ENCODE data around the gene EFCAB6. TPM values are rescaled to one million over a fixed set of nuclear protein-coding genes. Genes with fewer than 3 reads are reported as not detected.

The EFCAB6 gene
- total RNA-seq, 4 donors from 2014 or later: 1.2 to 4.0 (median 3.0) TPM

DNA sequence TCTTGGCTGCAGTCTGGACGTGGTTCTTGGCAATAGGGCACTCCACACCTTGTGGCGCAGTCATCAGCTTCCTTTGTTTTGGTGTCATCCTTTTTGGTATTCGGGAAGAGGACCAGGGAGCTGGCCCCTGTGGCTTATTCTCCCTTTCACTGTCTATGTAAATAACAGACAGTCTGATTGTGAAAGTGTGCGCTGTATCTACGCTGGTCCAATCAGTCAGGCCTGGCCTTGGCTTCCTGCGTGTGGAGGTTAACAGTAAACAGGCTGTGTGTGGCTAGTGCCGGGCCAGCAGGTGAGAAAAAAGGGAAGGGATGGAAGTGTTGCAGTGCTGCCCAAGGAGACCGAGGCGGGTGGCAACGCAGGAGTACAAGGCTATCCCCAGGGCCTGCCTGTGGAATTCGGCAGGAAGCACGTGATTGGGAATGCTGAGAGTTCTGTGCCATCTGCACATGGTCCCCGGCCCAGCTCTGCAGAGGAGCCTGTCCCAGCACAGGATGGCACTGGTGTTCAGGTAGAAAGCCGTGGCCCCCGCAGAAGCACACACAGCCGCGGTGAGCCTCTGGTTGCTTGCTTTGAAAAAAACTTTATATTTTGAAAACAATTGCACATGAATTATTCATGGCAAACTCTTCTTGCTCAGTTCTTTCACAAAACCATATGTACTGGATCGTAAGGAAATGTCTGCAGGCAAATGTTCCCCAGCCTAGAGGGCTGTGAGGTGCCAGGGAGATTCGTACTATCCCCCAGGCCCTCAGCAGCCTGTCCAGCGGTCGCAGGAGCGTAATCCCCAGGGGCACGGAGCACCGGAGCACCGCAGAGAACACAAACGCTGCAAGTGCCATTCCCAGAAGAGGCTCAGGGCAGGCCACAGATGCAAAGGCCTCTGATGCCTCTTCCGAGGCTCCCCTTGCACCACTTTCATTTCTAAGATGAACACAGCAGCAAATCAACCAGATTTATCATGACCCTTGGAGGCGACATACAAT lies 174.5 kb downstream of the EFCAB6 start:
- H3K27ac ChIP-seq (replicated peaks in 1 of 4): no peak overlapping the region
- peaks cover 0 to 16% (median 10%) of the 10 kb centered on the region in 4 donors for H3K9me3 ChIP-seq
- TF ChIP-seq POLR2AphosphoS5 (IDR thresholded peaks at IDR 0.05) (no peak), POLR2A (IDR thresholded peaks at IDR 0.05; ENCODE audit: low read depth) (no peak), EP300 (IDR thresholded peaks at IDR 0.05) (no peak)
- TF ChIP-seq, protein P1, sequence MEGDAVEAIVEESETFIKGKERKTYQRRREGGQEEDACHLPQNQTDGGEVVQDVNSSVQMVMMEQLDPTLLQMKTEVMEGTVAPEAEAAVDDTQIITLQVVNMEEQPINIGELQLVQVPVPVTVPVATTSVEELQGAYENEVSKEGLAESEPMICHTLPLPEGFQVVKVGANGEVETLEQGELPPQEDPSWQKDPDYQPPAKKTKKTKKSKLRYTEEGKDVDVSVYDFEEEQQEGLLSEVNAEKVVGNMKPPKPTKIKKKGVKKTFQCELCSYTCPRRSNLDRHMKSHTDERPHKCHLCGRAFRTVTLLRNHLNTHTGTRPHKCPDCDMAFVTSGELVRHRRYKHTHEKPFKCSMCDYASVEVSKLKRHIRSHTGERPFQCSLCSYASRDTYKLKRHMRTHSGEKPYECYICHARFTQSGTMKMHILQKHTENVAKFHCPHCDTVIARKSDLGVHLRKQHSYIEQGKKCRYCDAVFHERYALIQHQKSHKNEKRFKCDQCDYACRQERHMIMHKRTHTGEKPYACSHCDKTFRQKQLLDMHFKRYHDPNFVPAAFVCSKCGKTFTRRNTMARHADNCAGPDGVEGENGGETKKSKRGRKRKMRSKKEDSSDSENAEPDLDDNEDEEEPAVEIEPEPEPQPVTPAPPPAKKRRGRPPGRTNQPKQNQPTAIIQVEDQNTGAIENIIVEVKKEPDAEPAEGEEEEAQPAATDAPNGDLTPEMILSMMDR (IDR thresholded peaks at IDR 0.05): no peak
- no peaks in the 10 kb centered on the region for H3K36me3 ChIP-seq
- intact Hi-C loops (cut with DNase I): no loop called here
- WGBS: 82% methylated on average over 26 of the region's 28 CpGs
- H3K4me3 ChIP-seq: no peak overlapping the region
- H3K4me1 ChIP-seq: no peaks in the 10 kb centered on the region
- DNase-seq (ENCODE audit: extremely low spot score): no peak
- no peaks in the 10 kb centered on the region for H3K27me3 ChIP-seq

DNA sequence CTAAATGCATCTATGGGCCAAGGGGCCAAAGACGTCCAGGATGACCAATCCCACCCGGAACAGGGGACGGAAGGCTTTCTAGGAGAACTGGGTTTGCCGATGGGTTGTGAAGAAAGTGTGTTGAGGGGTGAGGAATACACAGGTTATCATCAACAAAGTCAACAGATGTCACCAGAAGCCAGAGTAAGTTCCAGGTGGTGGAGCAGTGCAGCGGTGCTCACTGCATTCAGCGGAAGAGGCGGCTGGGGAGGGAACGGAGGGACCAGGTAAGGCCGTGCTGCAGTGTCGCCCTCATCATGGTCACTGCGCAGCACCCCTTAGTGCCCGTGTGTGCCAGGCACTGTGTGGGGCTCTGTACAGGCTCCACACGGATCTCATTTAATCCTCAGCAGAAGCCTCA lies 176.0 kb downstream of the EFCAB6 start:
- no peaks in the 10 kb centered on the region for H3K4me1 ChIP-seq
- no peaks in the 10 kb centered on the region for H3K27me3 ChIP-seq
- H3K27ac ChIP-seq (replicated peaks in 1 of 4): no peak overlapping the region
- peaks cover 0 to 7% (median 0%) of the 10 kb centered on the region in 4 donors for H3K36me3 ChIP-seq
- WGBS: 86% methylated on average over 10 of the region's 13 CpGs
- DNase-seq (ENCODE audit: extremely low spot score): peak; percentile 53
- H3K9me3 ChIP-seq: peaks cover 0 to 16% (median 10%) of the 10 kb centered on the region in 4 donors
- TF ChIP-seq EP300 (IDR thresholded peaks at IDR 0.05) (no peak), POLR2AphosphoS5 (IDR thresholded peaks at IDR 0.05) (no peak), POLR2A (IDR thresholded peaks at IDR 0.05; ENCODE audit: low read depth) (no peak)
- TF ChIP-seq, protein P1 (IDR thresholded peaks at IDR 0.05): no peak
- H3K4me3 ChIP-seq: no peak overlapping the region
- intact Hi-C loops (cut with DNase I): no loop called here

GRCh38 chr22:43635101-43635500 lies 177.0 kb downstream of the EFCAB6 start:
- Histone ChIP-seq H3K4me3 (no peak overlapping the region), H3K27ac (replicated peaks in 1 of 4) (no peak overlapping the region), H3K36me3 (peaks cover 0 to 7% (median 0%) of the 10 kb centered on the region in 4 donors), H3K27me3 (no peaks in the 10 kb centered on the region), H3K4me1 (no peaks in the 10 kb centered on the region), H3K9me3 (peaks cover 0 to 11% (median 10%) of the 10 kb centered on the region in 4 donors)
- 85% methylated on average over 9 of the region's 9 CpGs for WGBS
- no peak for TF ChIP-seq EP300 (IDR thresholded peaks at IDR 0.05)
- TF ChIP-seq POLR2AphosphoS5 (IDR thresholded peaks at IDR 0.05): no peak
- intact Hi-C loops (cut with DNase I): no loop called here
- DNase-seq (ENCODE audit: extremely low spot score): peak; percentile 66

DNA sequence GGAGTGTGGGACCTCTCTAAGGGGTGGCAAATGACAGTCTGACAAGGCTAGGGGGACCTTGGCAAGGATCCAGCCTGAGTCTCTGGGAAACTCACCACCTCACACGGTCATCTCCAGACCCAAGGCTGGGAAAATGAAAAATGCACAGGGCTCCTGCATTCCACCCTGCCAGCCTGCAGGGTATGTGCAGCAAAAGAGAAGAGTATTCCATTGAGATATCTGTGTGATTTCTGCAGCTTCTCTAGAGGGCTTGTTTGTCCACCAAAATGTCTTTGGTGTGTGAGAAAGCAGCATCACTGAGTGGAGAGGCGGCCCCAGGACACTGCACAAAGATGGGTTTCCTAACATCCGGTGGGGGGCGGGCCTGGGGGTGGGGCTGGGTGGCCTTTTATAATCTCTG lies 177.8 kb downstream of the EFCAB6 start:
- Histone ChIP-seq H3K4me3 (no peak overlapping the region), H3K27me3 (no peaks in the 10 kb centered on the region), H3K27ac (replicated peaks in 1 of 4) (no peak overlapping the region), H3K4me1 (no peaks in the 10 kb centered on the region), H3K9me3 (peaks cover 0 to 7% (median 5%) of the 10 kb centered on the region in 4 donors), H3K36me3 (peaks cover 0 to 7% (median 0%) of the 10 kb centered on the region in 4 donors)
- TF ChIP-seq, protein P1 (IDR thresholded peaks at IDR 0.05): no peak
- TF ChIP-seq EP300 (IDR thresholded peaks at IDR 0.05): no peak
- 56% methylated on average over 4 of the region's 4 CpGs for WGBS
- intact Hi-C loops (cut with DNase I): no loop called here
- peak; percentile 57 for DNase-seq (ENCODE audit: extremely low spot score)

- DNase-seq (ENCODE audit: extremely low spot score): peak; percentile 88
- 60% methylated on average over 8 of the region's 13 CpGs for WGBS
- no peak overlapping the region for H3K27ac ChIP-seq (replicated peaks in 1 of 4)
- TF ChIP-seq POLR2A (IDR thresholded peaks at IDR 0.05; ENCODE audit: low read depth): no peak
- no peak for TF ChIP-seq EP300 (IDR thresholded peaks at IDR 0.05)
- TF ChIP-seq, protein P1 (IDR thresholded peaks at IDR 0.05): no peak
- no peak for TF ChIP-seq POLR2AphosphoS5 (IDR thresholded peaks at IDR 0.05)
- H3K9me3 ChIP-seq: peaks cover 0 to 2% (median under 1%) of the 10 kb centered on the region in 4 donors
- H3K4me3 ChIP-seq: no peak overlapping the region
- peaks cover 0 to 7% (median 0%) of the 10 kb centered on the region in 4 donors for H3K36me3 ChIP-seq
- no peaks in the 10 kb centered on the region for H3K27me3 ChIP-seq
- intact Hi-C loops (cut with DNase I): no loop called here
- no peaks in the 10 kb centered on the region for H3K4me1 ChIP-seq
These were observed 178.3 kb downstream of the EFCAB6 start for GRCh38 chr22:43633631-43634285.
